ENCODE measurements around the gene GPR35.

- no peak for TF ChIP-seq CTCF (IDR thresholded peaks at IDR 0.05)
- no peak for TF ChIP-seq POLR2A (IDR thresholded peaks at IDR 0.05)
- no peak for TF ChIP-seq POLR2AphosphoS5 (IDR thresholded peaks at IDR 0.05)
These were observed 28.8 kb upstream of the GPR35 start for GRCh38 chr2:240596491-240596931.
